PFSK-1 (cell line): ENCODE measurements around the gene SLCO1A2. TPM values are rescaled to one million over a fixed set of nuclear protein-coding genes. Genes with fewer than 3 reads are reported as not detected.

Source experiments
- FOXP2 ChIP-seq: optimal IDR thresholded peaks from 2 replicates; pipeline ENCODE3; 2011; ENCODE audit warnings: borderline replicate concordance, control low read depth, inconsistent platforms; ENCODE audit not compliant: insufficient read depth; ENCODE audit errors: extremely low read length, extremely low read depth
- POLR2AphosphoS5 ChIP-seq: IDR thresholded peaks from 2 replicates; pipeline ENCODE4 v1.6.1; 2012; ENCODE audit warnings: low read depth, mild to moderate bottlenecking, control low read depth, low read length, moderate library complexity
- REST ChIP-seq, 2 experiments: IDR thresholded peaks; 2 replicates each; pipeline versions ENCODE4 v1.6.1 to v1.8.0; 2011 to 2012; ENCODE audit warnings: low read depth in 2 of 2, low read length in 2 of 2, control low read depth in 1 of 2, inconsistent platforms in 1 of 2, mild to moderate bottlenecking in 1 of 2, moderate library complexity in 1 of 2; ENCODE audit not compliant: insufficient read depth in 1 of 2
- SIN3A ChIP-seq: IDR thresholded peaks from 2 replicates; pipeline ENCODE4 v1.6.1; 2012; ENCODE audit warnings: mild to moderate bottlenecking, low read length, moderate library complexity, borderline replicate concordance; ENCODE audit not compliant: insufficient read depth
- TAF1 ChIP-seq: IDR thresholded peaks from 2 replicates; pipeline ENCODE4 v1.6.1; 2012; ENCODE audit warnings: low read length, control low read depth, borderline replicate concordance; ENCODE audit not compliant: insufficient read depth
- polyA plus RNA-seq: library from polyadenylated mRNA; unstranded; fragments of >200 nt; gene quantifications from one replicate; pipeline ENCODE4 v1.2.1, GENCODE V29; 2012; ENCODE audit warnings: low read depth, missing spikeins; ENCODE audit not compliant: insufficient read length

Gene SLCO1A2
- not detected for polyA plus RNA-seq

DNA sequence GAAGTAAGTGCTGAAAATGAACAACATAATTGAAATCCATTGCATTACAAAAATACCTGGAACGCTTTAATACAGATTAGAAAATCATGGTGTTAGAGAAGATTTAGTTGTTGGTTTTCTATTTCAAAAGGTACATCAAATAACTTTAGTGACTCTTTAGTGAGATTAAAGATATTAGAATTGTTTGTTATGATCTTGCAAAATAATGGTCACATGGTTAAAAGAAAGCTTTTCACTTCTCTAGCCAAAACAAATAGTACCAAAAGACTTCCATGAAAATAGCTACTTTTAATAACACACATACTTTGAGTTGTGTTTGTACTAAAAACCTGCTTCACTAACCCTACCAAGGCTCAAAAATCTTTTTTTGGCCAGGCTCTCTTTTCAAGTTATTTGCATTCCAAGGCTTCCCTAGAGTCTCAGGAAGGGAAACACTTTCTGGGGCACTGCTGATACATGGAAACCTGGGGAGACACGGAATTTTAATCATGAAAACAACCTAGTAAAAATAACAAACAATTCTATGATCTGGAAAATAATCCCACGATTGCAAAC, at the start of gene SLCO1A2:
Gene SLCO1A2 (minus strand): TSS at position 147 of the 555 bp plus-strand sequence. CDS start 270 bp downstream, outside the sequence.
- no peak for TF ChIP-seq TAF1
- TF ChIP-seq REST (IDR thresholded peaks at IDR 0.05; ENCODE audit: insufficient read depth in 1 of 2, low read depth in 2 of 2, low read length in 2 of 2), result no peak
- no peak for TF ChIP-seq POLR2AphosphoS5
- no peak for TF ChIP-seq FOXP2
- TF ChIP-seq SIN3A, result no peak

GRCh38 chr12:21384261-21384660, 49.5 kb upstream of the SLCO1A2 start:
- TF ChIP-seq SIN3A, result no peak
- no peak for TF ChIP-seq POLR2AphosphoS5
- TF ChIP-seq FOXP2, result no peak
- no peak for TF ChIP-seq TAF1
- TF ChIP-seq REST (IDR thresholded peaks at IDR 0.05; ENCODE audit: insufficient read depth in 1 of 2, low read depth in 2 of 2, low read length in 2 of 2), result no peak

- TF ChIP-seq REST (IDR thresholded peaks at IDR 0.05; ENCODE audit: insufficient read depth in 1 of 2, low read depth in 2 of 2, low read length in 2 of 2), result no peak
- no peak for TF ChIP-seq SIN3A
- TF ChIP-seq POLR2AphosphoS5, result no peak
- TF ChIP-seq FOXP2, result no peak
- TF ChIP-seq TAF1, result no peak
These were observed 44.5 kb upstream of the SLCO1A2 start for GRCh38 chr12:21379218-21379617.

GRCh38 chr12:21372602-21373001, 37.9 kb upstream of the SLCO1A2 start, which contains the start of gene IAPP:
TSS of gene IAPP (plus strand) at chr12:21372902. CDS start at chr12:21373352, 450 bp downstream.
- TF ChIP-seq FOXP2 (no peak), REST (IDR thresholded peaks at IDR 0.05; ENCODE audit: insufficient read depth in 1 of 2, low read depth in 2 of 2, low read length in 2 of 2) (no peak), SIN3A (no peak), TAF1 (no peak), POLR2AphosphoS5 (no peak)
